Endodermal cell (in vitro differentiated cells): ENCODE measurements around the gene CD6. TPM values are rescaled to one million over a fixed set of nuclear protein-coding genes. Genes with fewer than 3 reads are reported as not detected.

Experiments used
- DNase-seq: peaks from one replicate; pipeline ENCODE4 v3.0.0-alpha.2; 2017
- H3K27ac ChIP-seq: 2 replicates; pipeline ENCODE4 v1.5.1; 2013; ENCODE audit warnings: mild to moderate bottlenecking, low read depth, low read length, moderate library complexity
- H3K27me3 ChIP-seq: 2 replicates; pipeline ENCODE4 v1.6.1; 2013; ENCODE audit warnings: mild to moderate bottlenecking, low read length, moderate library complexity; ENCODE audit not compliant: insufficient read depth, control insufficient read depth, poor library complexity, severe bottlenecking
- H3K36me3 ChIP-seq: 2 replicates; pipeline ENCODE4 v1.7.0; 2013; ENCODE audit warnings: mild to moderate bottlenecking, low read length, moderate library complexity; ENCODE audit not compliant: control insufficient read depth, insufficient read depth
- H3K4me1 ChIP-seq: one replicate; pipeline ENCODE4 v1.7.0; 2013; ENCODE audit warnings: low read length; ENCODE audit not compliant: control insufficient read depth, insufficient read depth
- H3K4me3 ChIP-seq: 2 replicates; pipeline ENCODE4 v1.5.1; 2013; ENCODE audit warnings: mild to moderate bottlenecking, low read length, moderate library complexity
- H3K9ac ChIP-seq: 2 replicates; pipeline ENCODE4 v1.6.1; 2013; ENCODE audit warnings: mild to moderate bottlenecking, low read length, moderate library complexity; ENCODE audit not compliant: poor library complexity, severe bottlenecking; ENCODE audit errors: extremely low read depth
- H3K9me3 ChIP-seq: 2 replicates; pipeline ENCODE4 v1.6.1; 2013; ENCODE audit warnings: mild to moderate bottlenecking, low read length, moderate library complexity; ENCODE audit not compliant: control insufficient read depth
- H3K27ac Mint-ChIP-seq: 2 replicates; pipeline ENCODE4 v1.8.0; 2020; ENCODE audit warnings: mixed read lengths
- H3K27me3 Mint-ChIP-seq: 2 replicates; pipeline ENCODE4 v1.8.0; 2021; ENCODE audit warnings: mild to moderate bottlenecking, mixed read lengths; ENCODE audit not compliant: insufficient read depth
- H3K36me3 Mint-ChIP-seq: 2 replicates; pipeline ENCODE4 v1.8.0; 2020; ENCODE audit warnings: low read depth, mixed read lengths
- H3K4me1 Mint-ChIP-seq: 2 replicates; pipeline ENCODE4 v1.8.0; 2020; ENCODE audit warnings: mixed read lengths
- H3K4me3 Mint-ChIP-seq: 2 replicates; pipeline ENCODE4 v1.8.0; 2020; ENCODE audit warnings: mild to moderate bottlenecking, moderate library complexity, mixed read lengths
- H3K9me3 Mint-ChIP-seq: 2 replicates; pipeline ENCODE4 v1.8.0; 2020; ENCODE audit warnings: mild to moderate bottlenecking, mixed read lengths
- CTCF ChIP-seq: fragments of 200-600 bp; sonication (generic); conservative IDR thresholded peaks from 2 replicates; pipeline ENCODE4 v1.5.0; 2021; ENCODE audit warnings: antibody characterized with exemption, mild to moderate bottlenecking
- WGBS, 2 experiments: methylation state at CpG; one replicate each; pipeline versions ENCODE4 v1.1.5 to v1.1.7; 2013; ENCODE audit warnings: missing lambda C conversion rate in 2 of 2, mixed read lengths in 1 of 2; ENCODE audit not compliant: insufficient coverage in 1 of 2, insufficient read length in 1 of 2; 5-methylcytosine and 5-hydroxymethylcytosine counted together
- total RNA-seq, 2 donors: library from RNA; stranded (reverse); fragmentation: NEBNext Ultra II Directional in 1 of 2; extraction: Animal tissue kit (Norgen Biotek cat#: 25700) in 1 of 2; gene quantifications; 2 replicates in 1 of 2; 3 replicates in 1 of 2; pipeline ENCODE4 v1.2.1, GENCODE V29; 2021

Gene CD6
- total RNA-seq, 2 donors from 2014 or later, result 1.5 to 1.6 TPM

- Histone ChIP-seq H3K9me3 (no peaks in the 10 kb centered on the region), H3K4me1 (no peaks in the 10 kb centered on the region), H3K9ac (no peak overlapping the region), H3K4me3 (no peak overlapping the region), H3K27me3 (peaks cover 14% of the 10 kb centered on the region), H3K36me3 (no peaks in the 10 kb centered on the region), H3K27ac (no peak overlapping the region)
- Mint-ChIP-seq H3K27me3 (peaks cover 32% of the 10 kb centered on the region), H3K27ac (no peak overlapping the region), H3K4me3 (no peak overlapping the region), H3K9me3 (no peaks in the 10 kb centered on the region), H3K4me1 (peaks cover 11% of the 10 kb centered on the region), H3K36me3 (no peaks in the 10 kb centered on the region)
- TF ChIP-seq CTCF, result no peak
- 95 to 98% methylated on average over 5 to 7 of the region's 7 CpGs for WGBS, 2 experiments
- no peak for DNase-seq
Observed at GRCh38 chr11:60995798-60996197, 24.3 kb downstream of the CD6 start.

GRCh38 chr11:60996381-60997138 is 25.1 kb downstream of the CD6 start:
- TF ChIP-seq CTCF, result no peak

GRCh38 chr11:61000426-61000825 is 28.9 kb downstream of the CD6 start:
- H3K4me1 Mint-ChIP-seq, result peaks cover 12% of the 10 kb centered on the region
- no peak for DNase-seq
- no peaks in the 10 kb centered on the region for H3K9me3 ChIP-seq
- no peaks in the 10 kb centered on the region for H3K36me3 ChIP-seq
- no peak overlapping the region for H3K4me3 ChIP-seq
- H3K4me1 ChIP-seq, result peaks cover 5% of the 10 kb centered on the region
- no peaks in the 10 kb centered on the region for H3K36me3 Mint-ChIP-seq
- H3K9ac ChIP-seq, result no peak overlapping the region
- peak; percentile 12 for TF ChIP-seq CTCF
- no peak overlapping the region for H3K4me3 Mint-ChIP-seq
- no peaks in the 10 kb centered on the region for H3K9me3 Mint-ChIP-seq
- peaks cover 9% of the 10 kb centered on the region for H3K27me3 ChIP-seq
- WGBS, 2 experiments, result 87% methylated on average over 11 of the region's 11 CpGs
- no peak overlapping the region for H3K27ac Mint-ChIP-seq
- H3K27me3 Mint-ChIP-seq, result peaks cover 45% of the 10 kb centered on the region
- H3K27ac ChIP-seq, result no peak overlapping the region

More at GRCh38 chr11:60996381-60997138, 25.1 kb downstream of the CD6 start:
- H3K4me1 Mint-ChIP-seq, result peaks cover 11% of the 10 kb centered on the region
- peaks cover 32% of the 10 kb centered on the region for H3K27me3 Mint-ChIP-seq
- 91% methylated on average over 12 to 13 of the region's 13 CpGs for WGBS, 2 experiments
- Histone ChIP-seq H3K36me3 (no peaks in the 10 kb centered on the region), H3K27ac (no peak overlapping the region), H3K4me3 (no peak overlapping the region), H3K4me1 (no peaks in the 10 kb centered on the region), H3K27me3 (peaks cover 16% of the 10 kb centered on the region), H3K9ac (no peak overlapping the region), H3K9me3 (no peaks in the 10 kb centered on the region)
- H3K27ac Mint-ChIP-seq, result no peak overlapping the region
- H3K4me3 Mint-ChIP-seq, result no peak overlapping the region
- H3K9me3 Mint-ChIP-seq, result no peaks in the 10 kb centered on the region
- DNase-seq, result no peak
- no peaks in the 10 kb centered on the region for H3K36me3 Mint-ChIP-seq
